K562 (cell line): ENCODE results near the gene SELENOM. TPM values are rescaled to one million over a fixed set of nuclear protein-coding genes. Genes with fewer than 3 reads are reported as not detected.

Experiments used
- BRF2 ChIP-seq: IDR thresholded peaks from 3 replicates; pipeline ENCODE4 v1.6.1; 2011; ENCODE audit warnings: borderline replicate concordance, mild to moderate bottlenecking; ENCODE audit not compliant: insufficient read length, insufficient read depth
- CC2D1A ChIP-seq: fragments of 450-650 bp; IDR thresholded peaks from 2 replicates; pipeline ENCODE4 v1.6.1; 2017; ENCODE audit warnings: mild to moderate bottlenecking
- KLF16 ChIP-seq: IDR thresholded peaks from 2 replicates; pipeline ENCODE4 v1.6.1; 2016; ENCODE audit warnings: antibody characterized with exemption
- MTA1 ChIP-seq: fragments of 450-650 bp; IDR thresholded peaks from 2 replicates; pipeline ENCODE4 v1.6.1; 2017; ENCODE audit warnings: borderline replicate concordance
- SMARCE1 ChIP-seq: fragments of 450-650 bp; IDR thresholded peaks from 2 replicates; pipeline ENCODE4 v1.7.1; 2016; ENCODE audit warnings: mild to moderate bottlenecking
- ZNF316 ChIP-seq: fragments of 450-650 bp; IDR thresholded peaks from 2 replicates; pipeline ENCODE4 v1.6.1; 2016
- ZNF586 ChIP-seq: fragments of 450-650 bp; formaldehyde crosslinking; conservative IDR thresholded peaks from 2 replicates; pipeline ENCODE4 v1.4.0; 2020; ENCODE audit warnings: mild to moderate bottlenecking, moderate library complexity
- ZNF785 ChIP-seq: fragments of 250-450 bp; sonication (Bioruptor Pico); IDR thresholded peaks from 2 replicates; pipeline ENCODE4 v1.4.0; 2020; ENCODE audit warnings: mild to moderate bottlenecking
- polyA plus RNA-seq, 8 experiments: library from polyadenylated mRNA; depleted of rRNA in 4 of 8; stranded (reverse) in 5 of 8; unstranded in 3 of 8; fragments of >200 nt; fragmentation: Nextera tagmentation in 2 of 8; fragmentation: Illumina TruSeq in 1 of 8; extraction: Ambion mirVana in 2 of 8; extraction: Trizol in 1 of 8; gene quantifications; 2 replicates each; pipeline versions ENCODE4 v1.2.1 to v1.2.3, GENCODE V29; 2011 to 2014; ENCODE audit warnings: inconsistent platforms in 1 of 8, missing spikeins in 1 of 8
- total RNA-seq, 7 experiments: library from RNA; depleted of rRNA in 6 of 7; stranded (reverse); fragments of >200 nt in 6 of 7; fragmentation: Illumina TruSeq in 2 of 7; extraction: Trizol in 2 of 7; gene quantifications; 2 replicates each; pipeline versions ENCODE4 v1.2.1 to v1.2.3, GENCODE V29; 2011 to 2021; ENCODE audit warnings: low replicate concordance in 1 of 7
- TF ChIP-seq, protein P1 (sequence below), 3 experiments: IDR thresholded peaks in 2 of 3; conservative IDR thresholded peaks in 1 of 3; 2 replicates each; pipeline ENCODE4 v1.5.1; 2011 to 2012; ENCODE audit warnings: low read length in 3 of 3, mild to moderate bottlenecking in 3 of 3, control low read depth in 2 of 3, improper control_type of control experiment in 1 of 3, inconsistent platforms in 1 of 3, low read depth in 1 of 3, mixed read lengths in 1 of 3, moderate library complexity in 1 of 3; ENCODE audit not compliant: insufficient read depth in 2 of 3
- TF ChIP-seq, protein P2 (sequence below): fragments of 450-650 bp; IDR thresholded peaks from 2 replicates; pipeline ENCODE4 v1.6.1; 2016

The SELENOM gene
- total and polyA plus RNA-seq, 9 of the 15 experiments (the other 6 are each of a cell fraction or from before 2014, with no cell fraction given): 1.2 to 10.6 (median 3.7) TPM

DNA sequence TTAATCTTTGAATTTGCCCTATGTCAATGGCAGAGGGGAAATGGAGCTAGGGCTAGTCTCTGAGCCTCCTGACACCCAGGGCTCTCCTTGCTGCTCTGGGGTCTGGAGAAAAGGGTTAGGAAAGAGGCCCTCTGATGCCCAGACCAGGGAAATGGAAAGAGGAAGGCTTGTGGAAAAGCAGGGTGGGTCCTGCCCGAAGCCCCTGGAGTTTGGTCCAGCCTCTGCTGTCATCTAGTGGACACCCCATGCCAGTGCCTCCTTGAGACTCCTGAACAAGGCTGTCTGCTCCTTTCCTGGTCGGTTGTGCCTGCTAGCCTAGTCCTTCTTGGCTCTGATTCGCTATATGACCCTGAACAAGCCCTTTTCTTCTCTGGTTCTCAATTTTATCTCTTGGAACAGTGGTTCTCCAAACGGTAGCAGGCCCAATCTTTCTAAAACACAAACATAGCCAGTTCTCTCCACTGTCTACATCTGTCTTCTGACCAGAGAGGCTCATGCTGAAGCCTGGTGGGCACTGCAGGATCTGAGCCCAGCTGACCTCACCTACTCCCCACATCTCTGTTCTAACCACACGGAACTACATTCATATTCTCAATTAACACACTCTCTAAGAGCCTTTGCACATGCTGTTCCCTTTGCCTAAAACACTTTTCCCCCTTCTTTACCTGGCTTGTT lies 41.7 kb upstream of the SELENOM start (continued):
- TF ChIP-seq, protein P1, sequence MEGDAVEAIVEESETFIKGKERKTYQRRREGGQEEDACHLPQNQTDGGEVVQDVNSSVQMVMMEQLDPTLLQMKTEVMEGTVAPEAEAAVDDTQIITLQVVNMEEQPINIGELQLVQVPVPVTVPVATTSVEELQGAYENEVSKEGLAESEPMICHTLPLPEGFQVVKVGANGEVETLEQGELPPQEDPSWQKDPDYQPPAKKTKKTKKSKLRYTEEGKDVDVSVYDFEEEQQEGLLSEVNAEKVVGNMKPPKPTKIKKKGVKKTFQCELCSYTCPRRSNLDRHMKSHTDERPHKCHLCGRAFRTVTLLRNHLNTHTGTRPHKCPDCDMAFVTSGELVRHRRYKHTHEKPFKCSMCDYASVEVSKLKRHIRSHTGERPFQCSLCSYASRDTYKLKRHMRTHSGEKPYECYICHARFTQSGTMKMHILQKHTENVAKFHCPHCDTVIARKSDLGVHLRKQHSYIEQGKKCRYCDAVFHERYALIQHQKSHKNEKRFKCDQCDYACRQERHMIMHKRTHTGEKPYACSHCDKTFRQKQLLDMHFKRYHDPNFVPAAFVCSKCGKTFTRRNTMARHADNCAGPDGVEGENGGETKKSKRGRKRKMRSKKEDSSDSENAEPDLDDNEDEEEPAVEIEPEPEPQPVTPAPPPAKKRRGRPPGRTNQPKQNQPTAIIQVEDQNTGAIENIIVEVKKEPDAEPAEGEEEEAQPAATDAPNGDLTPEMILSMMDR (IDR thresholded peaks at IDR 0.05 in 2 of 3, conservative IDR thresholded peaks at IDR 0.05 in 1 of 3; ENCODE audit: insufficient read depth in 2 of 3, low read depth in 1 of 3, low read length in 3 of 3): peak; percentile 82 to 94 (median 92)
- TF ChIP-seq ZNF316 (no peak), MTA1 (no peak), ZNF586 (CRISPR knock-in tag) (no peak), CC2D1A (peak; percentile 79), KLF16 (peak; percentile 50; the same call in 1 of the 2 replicates), SMARCE1 (no peak), ZNF785 (CRISPR knock-in tag) (no peak), BRF2 (no peak)
- TF ChIP-seq, protein P2, sequence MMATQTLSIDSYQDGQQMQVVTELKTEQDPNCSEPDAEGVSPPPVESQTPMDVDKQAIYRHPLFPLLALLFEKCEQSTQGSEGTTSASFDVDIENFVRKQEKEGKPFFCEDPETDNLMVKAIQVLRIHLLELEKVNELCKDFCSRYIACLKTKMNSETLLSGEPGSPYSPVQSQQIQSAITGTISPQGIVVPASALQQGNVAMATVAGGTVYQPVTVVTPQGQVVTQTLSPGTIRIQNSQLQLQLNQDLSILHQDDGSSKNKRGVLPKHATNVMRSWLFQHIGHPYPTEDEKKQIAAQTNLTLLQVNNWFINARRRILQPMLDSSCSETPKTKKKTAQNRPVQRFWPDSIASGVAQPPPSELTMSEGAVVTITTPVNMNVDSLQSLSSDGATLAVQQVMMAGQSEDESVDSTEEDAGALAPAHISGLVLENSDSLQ: no peak
